ENCODE measurements around the gene SAP25.

DNA sequence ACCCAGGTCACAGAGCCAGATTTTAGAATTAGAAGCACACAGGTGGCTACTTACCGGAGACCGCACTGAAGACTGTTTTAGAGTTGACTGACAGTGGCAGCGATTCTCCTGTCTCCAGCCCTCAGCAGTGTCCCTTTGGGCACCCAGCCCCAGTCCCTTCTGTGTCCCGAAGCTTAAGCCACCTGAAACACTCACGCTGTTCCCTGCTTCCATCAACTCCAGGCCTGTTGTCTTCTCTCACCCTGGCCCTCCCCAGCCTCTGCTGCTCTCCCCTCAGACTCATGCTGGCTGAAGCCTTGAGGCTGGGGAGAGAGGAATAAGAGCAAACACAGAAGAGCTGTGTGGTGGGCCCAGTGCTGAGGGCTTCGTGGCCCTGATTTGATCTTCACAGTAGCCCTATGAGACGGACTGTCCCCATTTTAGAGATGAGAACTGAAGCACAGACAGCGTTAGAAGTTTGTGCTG is 10.6 kb downstream of the SAP25 start:
- TF ChIP-seq, protein P1, sequence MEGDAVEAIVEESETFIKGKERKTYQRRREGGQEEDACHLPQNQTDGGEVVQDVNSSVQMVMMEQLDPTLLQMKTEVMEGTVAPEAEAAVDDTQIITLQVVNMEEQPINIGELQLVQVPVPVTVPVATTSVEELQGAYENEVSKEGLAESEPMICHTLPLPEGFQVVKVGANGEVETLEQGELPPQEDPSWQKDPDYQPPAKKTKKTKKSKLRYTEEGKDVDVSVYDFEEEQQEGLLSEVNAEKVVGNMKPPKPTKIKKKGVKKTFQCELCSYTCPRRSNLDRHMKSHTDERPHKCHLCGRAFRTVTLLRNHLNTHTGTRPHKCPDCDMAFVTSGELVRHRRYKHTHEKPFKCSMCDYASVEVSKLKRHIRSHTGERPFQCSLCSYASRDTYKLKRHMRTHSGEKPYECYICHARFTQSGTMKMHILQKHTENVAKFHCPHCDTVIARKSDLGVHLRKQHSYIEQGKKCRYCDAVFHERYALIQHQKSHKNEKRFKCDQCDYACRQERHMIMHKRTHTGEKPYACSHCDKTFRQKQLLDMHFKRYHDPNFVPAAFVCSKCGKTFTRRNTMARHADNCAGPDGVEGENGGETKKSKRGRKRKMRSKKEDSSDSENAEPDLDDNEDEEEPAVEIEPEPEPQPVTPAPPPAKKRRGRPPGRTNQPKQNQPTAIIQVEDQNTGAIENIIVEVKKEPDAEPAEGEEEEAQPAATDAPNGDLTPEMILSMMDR (IDR thresholded peaks at IDR 0.05): no peak
- TF ChIP-seq EZH2 (IDR thresholded peaks at IDR 0.05; ENCODE audit: borderline replicate concordance, insufficient read depth, low read depth, low read length, poor library complexity, severe bottlenecking): no peak
